Measurements from ENCODE around the gene KCTD14.

DNA sequence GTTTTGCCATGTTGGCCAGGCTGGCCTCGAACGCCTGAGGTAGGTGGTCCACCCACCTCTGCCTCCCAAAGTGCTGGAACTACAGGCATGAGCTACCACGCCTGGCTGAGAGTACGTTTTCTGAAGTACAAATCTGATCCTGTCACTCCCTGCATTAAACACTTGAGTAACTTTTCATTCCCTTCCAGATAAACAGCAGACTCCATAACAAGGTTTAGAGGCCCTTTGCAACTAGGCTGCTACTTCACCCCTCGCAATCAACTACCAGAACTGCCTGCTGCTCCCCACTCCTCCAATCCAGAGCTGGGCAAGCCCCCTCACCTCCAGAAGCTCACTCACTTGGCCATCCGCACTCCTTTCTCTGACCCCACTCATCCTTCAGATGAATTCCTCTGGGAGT, 1.5 kb downstream of the KCTD14 start:
- TF ChIP-seq, protein P1, sequence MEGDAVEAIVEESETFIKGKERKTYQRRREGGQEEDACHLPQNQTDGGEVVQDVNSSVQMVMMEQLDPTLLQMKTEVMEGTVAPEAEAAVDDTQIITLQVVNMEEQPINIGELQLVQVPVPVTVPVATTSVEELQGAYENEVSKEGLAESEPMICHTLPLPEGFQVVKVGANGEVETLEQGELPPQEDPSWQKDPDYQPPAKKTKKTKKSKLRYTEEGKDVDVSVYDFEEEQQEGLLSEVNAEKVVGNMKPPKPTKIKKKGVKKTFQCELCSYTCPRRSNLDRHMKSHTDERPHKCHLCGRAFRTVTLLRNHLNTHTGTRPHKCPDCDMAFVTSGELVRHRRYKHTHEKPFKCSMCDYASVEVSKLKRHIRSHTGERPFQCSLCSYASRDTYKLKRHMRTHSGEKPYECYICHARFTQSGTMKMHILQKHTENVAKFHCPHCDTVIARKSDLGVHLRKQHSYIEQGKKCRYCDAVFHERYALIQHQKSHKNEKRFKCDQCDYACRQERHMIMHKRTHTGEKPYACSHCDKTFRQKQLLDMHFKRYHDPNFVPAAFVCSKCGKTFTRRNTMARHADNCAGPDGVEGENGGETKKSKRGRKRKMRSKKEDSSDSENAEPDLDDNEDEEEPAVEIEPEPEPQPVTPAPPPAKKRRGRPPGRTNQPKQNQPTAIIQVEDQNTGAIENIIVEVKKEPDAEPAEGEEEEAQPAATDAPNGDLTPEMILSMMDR (IDR thresholded peaks at IDR 0.05; ENCODE audit: poor library complexity): no peak
- no peak for TF ChIP-seq EZH2 (IDR thresholded peaks at IDR 0.05; ENCODE audit: borderline replicate concordance)
